Vagina (tissue), 2 donors: Measurements from ENCODE around the gene REL. TPM values are rescaled to one million over a fixed set of nuclear protein-coding genes. Genes with fewer than 3 reads are reported as not detected.
A peak's percentile ranks its signal among the peaks of the same experiment; 100 is the strongest.

Experiments
- DNase-seq, 2 donors: peaks; one replicate each; pipeline ENCODE4 v3.0.0-alpha.2; 2017; ENCODE audit errors: extremely low spot score in 2 of 2
- H3K27ac ChIP-seq: fragments of 200-600 bp; sonication (generic); one replicate; pipeline ENCODE4 v1.5.1; 2019
- H3K27me3 ChIP-seq: fragments of 200-600 bp; sonication (generic); one replicate; pipeline ENCODE4 v1.5.1; 2019
- H3K36me3 ChIP-seq, 2 donors: fragments of 200-600 bp; sonication (generic); one replicate each; pipeline ENCODE4 v1.5.1; 2017 to 2019
- H3K4me1 ChIP-seq: fragments of 200-600 bp; sonication (generic); one replicate; pipeline ENCODE4 v1.5.1; 2019
- H3K4me3 ChIP-seq, 2 donors: fragments of 200-600 bp; sonication (generic); 1 replicate in 1 of 2; 2 replicates in 1 of 2; pipeline ENCODE4 v1.5.1; 2016 to 2019
- H3K9me3 ChIP-seq: fragments of 200-600 bp; sonication (generic); one replicate; pipeline ENCODE4 v1.5.1; 2019
- POLR2A ChIP-seq, 2 donors: fragments of 450-650 bp; IDR thresholded peaks; one replicate each; pipeline ENCODE4 v1.6.1; 2017; ENCODE audit warnings: antibody characterized with exemption in 2 of 2, mild to moderate bottlenecking in 2 of 2, moderate library complexity in 2 of 2
- POLR2AphosphoS5 ChIP-seq, 2 donors: sonication (generic); formaldehyde crosslinking; IDR thresholded peaks; one replicate each; pipeline ENCODE4 v1.9.0; 2017; ENCODE audit warnings: antibody characterized with exemption in 2 of 2, mild to moderate bottlenecking in 2 of 2, low read depth in 1 of 2; ENCODE audit not compliant: insufficient read depth in 1 of 2
- intact Hi-C: fragments of 100-400 bp; cut with DNase I; formaldehyde crosslinking; loops from one replicate; pipeline ENCODE4 v1.15.1; 2023
- total RNA-seq: library from RNA; depleted of rRNA; stranded (reverse); fragments of >200 nt; gene quantifications from one replicate; pipeline ENCODE4 v1.2.3, GENCODE V29; 2016
- TF ChIP-seq, protein P1 (sequence below), 3 experiments: fragments of 450-650 bp in 2 of 3; fragments of 200-600 bp in 1 of 3; sonication (generic) in 1 of 3; IDR thresholded peaks; one replicate each; pipeline ENCODE4 v1.5.1; 2017 to 2019; ENCODE audit warnings: antibody characterized with exemption in 3 of 3, mild to moderate bottlenecking in 2 of 3, moderate library complexity in 2 of 3

Gene REL
- total RNA-seq = 29.0 TPM

DNA sequence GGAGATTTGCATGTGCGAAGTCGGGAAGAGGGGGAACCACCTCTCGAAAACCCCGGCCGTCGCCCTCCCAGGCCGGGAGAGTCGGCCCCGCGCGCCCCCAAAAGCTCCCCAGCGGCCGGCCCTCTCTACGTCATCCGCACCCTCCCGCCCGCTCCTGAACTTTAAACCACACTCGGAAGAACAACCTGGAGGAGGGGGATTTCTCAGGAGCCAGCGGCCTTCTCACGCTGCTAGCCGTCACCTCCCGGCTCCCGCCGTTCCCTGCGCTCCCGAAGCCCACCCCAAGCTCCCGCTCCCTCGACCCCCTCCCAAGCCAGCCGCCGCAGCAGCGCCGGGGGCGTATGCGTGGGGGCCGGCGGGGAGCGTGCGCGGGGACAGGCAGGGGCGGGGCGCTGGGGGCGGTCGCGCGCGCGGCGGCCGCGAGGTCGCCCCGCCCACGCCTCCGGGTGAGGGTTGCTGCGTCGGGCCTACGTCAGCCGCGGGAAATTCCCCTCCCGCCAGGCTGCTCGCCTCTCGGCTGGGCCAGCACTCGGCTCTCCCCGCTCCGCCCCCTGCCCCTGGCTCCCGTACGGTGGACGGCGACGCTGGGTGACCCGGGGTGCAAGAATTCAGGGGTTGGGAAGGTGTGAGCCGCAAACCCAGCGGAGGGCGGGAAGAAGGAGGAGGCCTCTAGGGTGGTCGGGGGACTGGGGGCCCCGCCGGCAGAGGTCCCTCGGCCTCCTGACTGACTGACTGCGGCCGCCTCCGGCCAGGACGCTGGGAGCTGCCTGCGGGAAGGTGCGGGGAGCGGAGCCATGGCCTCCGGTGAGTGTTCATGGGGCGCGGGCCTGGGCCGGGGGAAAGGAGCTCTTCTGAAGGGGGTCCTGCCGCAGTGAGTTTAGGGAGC, at the start of gene REL:
REL (plus strand) TSS at position 528 of the 886 bp plus-strand sequence; CDS start at position 795, 267 bp downstream.
- no peaks in the 10 kb centered on the region for H3K36me3 ChIP-seq
- intact Hi-C loops = loop anchor here (10.0 kb wide), 1 partner anchor 294 kb away; no protein-coding TSS in a partner anchor
- no peaks in the 10 kb centered on the region for H3K9me3 ChIP-seq
- H3K4me3 ChIP-seq = peak within 1 kb of the TSS; percentile 83 to 94
- TF ChIP-seq POLR2A (IDR thresholded peaks at IDR 0.05) = peak; percentile 56 to 92
- TF ChIP-seq POLR2AphosphoS5 (IDR thresholded peaks at IDR 0.05; ENCODE audit: insufficient read depth in 1 of 2, low read depth in 1 of 2) = peak; percentile 55 to 97
- TF ChIP-seq, protein P1, sequence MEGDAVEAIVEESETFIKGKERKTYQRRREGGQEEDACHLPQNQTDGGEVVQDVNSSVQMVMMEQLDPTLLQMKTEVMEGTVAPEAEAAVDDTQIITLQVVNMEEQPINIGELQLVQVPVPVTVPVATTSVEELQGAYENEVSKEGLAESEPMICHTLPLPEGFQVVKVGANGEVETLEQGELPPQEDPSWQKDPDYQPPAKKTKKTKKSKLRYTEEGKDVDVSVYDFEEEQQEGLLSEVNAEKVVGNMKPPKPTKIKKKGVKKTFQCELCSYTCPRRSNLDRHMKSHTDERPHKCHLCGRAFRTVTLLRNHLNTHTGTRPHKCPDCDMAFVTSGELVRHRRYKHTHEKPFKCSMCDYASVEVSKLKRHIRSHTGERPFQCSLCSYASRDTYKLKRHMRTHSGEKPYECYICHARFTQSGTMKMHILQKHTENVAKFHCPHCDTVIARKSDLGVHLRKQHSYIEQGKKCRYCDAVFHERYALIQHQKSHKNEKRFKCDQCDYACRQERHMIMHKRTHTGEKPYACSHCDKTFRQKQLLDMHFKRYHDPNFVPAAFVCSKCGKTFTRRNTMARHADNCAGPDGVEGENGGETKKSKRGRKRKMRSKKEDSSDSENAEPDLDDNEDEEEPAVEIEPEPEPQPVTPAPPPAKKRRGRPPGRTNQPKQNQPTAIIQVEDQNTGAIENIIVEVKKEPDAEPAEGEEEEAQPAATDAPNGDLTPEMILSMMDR (IDR thresholded peaks at IDR 0.05) = no peak
- DNase-seq = peak in 1 of 2 donors; percentile 95
- peaks cover 30% of the 10 kb centered on the region for H3K4me1 ChIP-seq
- H3K27ac ChIP-seq = peak within 1 kb of the TSS; percentile 91
- no peaks in the 10 kb centered on the region for H3K27me3 ChIP-seq

DNA sequence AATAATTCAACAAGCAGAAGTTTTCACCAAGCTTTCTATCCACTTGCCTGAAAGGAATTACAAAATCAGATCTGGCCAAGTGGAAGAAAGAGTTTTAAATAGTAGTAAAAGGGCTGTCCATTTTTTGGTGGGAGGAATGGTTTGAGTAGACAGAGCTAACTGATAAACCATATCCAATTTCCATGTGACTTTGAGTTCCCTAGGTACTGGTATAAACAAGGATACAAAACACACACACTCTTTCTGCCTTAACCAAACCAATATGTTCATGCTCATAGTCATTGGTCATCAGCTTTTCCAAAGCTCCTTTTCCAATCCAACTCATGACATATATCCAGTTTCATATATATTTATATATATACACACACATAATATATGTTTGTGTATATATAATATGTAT, 49.5 kb upstream of the REL start:
- Histone ChIP-seq H3K27me3 (no peaks in the 10 kb centered on the region), H3K9me3 (no peaks in the 10 kb centered on the region), H3K27ac (no peak overlapping the region), H3K36me3 (no peaks in the 10 kb centered on the region), H3K4me1 (no peaks in the 10 kb centered on the region), H3K4me3 (no peak overlapping the region)
- DNase-seq = no peak
- TF ChIP-seq, protein P1 (IDR thresholded peaks at IDR 0.05) = no peak
- TF ChIP-seq POLR2A (IDR thresholded peaks at IDR 0.05) = no peak
- TF ChIP-seq POLR2AphosphoS5 (IDR thresholded peaks at IDR 0.05; ENCODE audit: insufficient read depth in 1 of 2, low read depth in 1 of 2) = no peak
- intact Hi-C loops = no loop called here

DNA sequence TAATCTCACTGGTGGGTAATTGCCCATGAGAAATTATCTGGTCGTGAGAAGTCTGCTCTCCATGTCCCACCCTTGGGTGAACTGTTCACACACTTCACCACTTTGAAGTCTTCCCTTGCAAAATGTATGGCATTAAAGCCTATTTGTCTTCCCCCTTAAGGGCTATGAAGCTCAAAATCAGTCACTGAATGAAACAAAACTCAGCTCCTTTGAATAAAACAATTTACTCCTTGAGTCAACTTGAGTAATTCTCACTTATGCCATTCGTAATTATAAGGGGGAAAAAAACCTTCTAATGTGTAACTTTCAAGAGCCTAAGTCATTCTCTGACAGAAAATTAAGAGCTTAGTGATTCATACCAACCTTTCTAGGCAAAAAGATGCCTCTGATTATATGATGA, 48.8 kb upstream of the REL start:
- no peak for DNase-seq
- no peak for TF ChIP-seq POLR2A (IDR thresholded peaks at IDR 0.05)
- TF ChIP-seq, protein P1 (IDR thresholded peaks at IDR 0.05) = no peak
- no peak for TF ChIP-seq POLR2AphosphoS5 (IDR thresholded peaks at IDR 0.05; ENCODE audit: insufficient read depth in 1 of 2, low read depth in 1 of 2)
- Histone ChIP-seq H3K27ac (no peak overlapping the region), H3K27me3 (no peaks in the 10 kb centered on the region), H3K4me1 (no peaks in the 10 kb centered on the region), H3K4me3 (no peak overlapping the region), H3K36me3 (no peaks in the 10 kb centered on the region), H3K9me3 (no peaks in the 10 kb centered on the region)
- intact Hi-C loops = no loop called here

DNA sequence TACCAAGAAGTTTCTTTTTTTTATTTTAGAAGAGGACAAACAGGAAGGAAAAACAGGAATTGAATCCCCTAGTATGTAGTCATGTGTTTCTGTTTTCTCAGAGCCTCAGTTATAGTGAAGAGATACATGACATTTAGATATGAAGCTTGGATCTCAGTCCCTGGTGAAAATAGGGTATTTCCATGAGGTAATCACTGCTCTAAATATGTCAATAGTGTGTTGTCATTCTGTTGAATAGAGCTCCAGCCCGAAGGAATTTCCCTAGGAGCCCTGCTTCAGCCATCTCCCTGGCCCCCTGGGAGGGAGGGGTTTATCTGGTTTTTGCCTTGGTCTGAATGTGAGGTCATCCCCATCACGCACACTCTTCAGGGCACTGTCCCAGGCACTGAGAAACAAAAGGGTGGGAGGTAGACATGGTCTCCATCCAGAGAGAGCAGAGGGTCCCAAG, 47.1 kb upstream of the REL start:
- H3K27ac ChIP-seq = no peak overlapping the region
- no peak for DNase-seq
- TF ChIP-seq, protein P1 (IDR thresholded peaks at IDR 0.05) = no peak
- TF ChIP-seq POLR2A (IDR thresholded peaks at IDR 0.05) (no peak), POLR2AphosphoS5 (IDR thresholded peaks at IDR 0.05; ENCODE audit: insufficient read depth in 1 of 2, low read depth in 1 of 2) (no peak)

DNA sequence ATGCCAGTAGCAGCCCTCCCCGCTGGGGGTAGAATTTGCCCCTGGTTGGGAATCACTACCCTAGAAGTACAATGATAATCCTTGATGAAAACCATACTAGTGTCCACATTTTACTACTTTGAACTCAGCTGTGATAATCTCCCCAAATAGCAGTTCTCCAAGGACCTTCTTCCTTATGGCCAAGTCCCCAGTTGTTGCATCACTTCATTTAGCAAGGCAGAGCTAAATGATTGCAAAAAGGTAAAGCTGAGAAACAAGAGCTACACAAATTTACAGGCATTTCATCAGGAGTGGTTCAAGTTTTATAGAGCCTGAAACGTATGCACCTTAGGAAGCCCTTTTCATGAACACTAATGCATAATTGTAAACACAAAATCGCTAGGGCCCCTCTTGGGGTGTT, 44.9 kb upstream of the REL start:
- H3K36me3 ChIP-seq = no peaks in the 10 kb centered on the region
- no peak for DNase-seq
- TF ChIP-seq POLR2AphosphoS5 (IDR thresholded peaks at IDR 0.05; ENCODE audit: insufficient read depth in 1 of 2, low read depth in 1 of 2) (no peak), POLR2A (IDR thresholded peaks at IDR 0.05) (no peak)
- TF ChIP-seq, protein P1 (IDR thresholded peaks at IDR 0.05) = no peak
- intact Hi-C loops = no loop called here
- H3K27ac ChIP-seq = no peak overlapping the region
- H3K27me3 ChIP-seq = no peaks in the 10 kb centered on the region
- H3K4me3 ChIP-seq = no peak overlapping the region
- no peaks in the 10 kb centered on the region for H3K9me3 ChIP-seq
- H3K4me1 ChIP-seq = no peaks in the 10 kb centered on the region

More for the DNA sequence above, 47.1 kb upstream of the REL start:
- no peaks in the 10 kb centered on the region for H3K4me1 ChIP-seq
- no peaks in the 10 kb centered on the region for H3K9me3 ChIP-seq
- H3K4me3 ChIP-seq = no peak overlapping the region
- H3K27me3 ChIP-seq = no peaks in the 10 kb centered on the region
- no peaks in the 10 kb centered on the region for H3K36me3 ChIP-seq
- intact Hi-C loops = no loop called here
